HFFc6 (cell line): ENCODE measurements around the gene C20orf204. TPM values are rescaled to one million over a fixed set of nuclear protein-coding genes. Genes with fewer than 3 reads are reported as not detected.
"Not testable (repeated sequence)": the region's sequence is repeated elsewhere in the genome, so short reads cannot be mapped to it uniquely, and the experiment has no call there.

Experiments used
- DNase-seq: peaks from one replicate; pipeline ENCODE4 v3.0.0-alpha.2; 2018
- H3K27ac Mint-ChIP-seq: 2 replicates; pipeline ENCODE4 v1.8.0; 2020; ENCODE audit warnings: mild to moderate bottlenecking, mixed read lengths
- H3K27me3 Mint-ChIP-seq: 2 replicates; pipeline ENCODE4 v1.8.0; 2021; ENCODE audit warnings: mild to moderate bottlenecking, moderate library complexity, mixed read lengths; ENCODE audit not compliant: insufficient read depth
- H3K36me3 Mint-ChIP-seq: 2 replicates; pipeline ENCODE4 v1.8.0; 2021; ENCODE audit warnings: low read depth, mixed read lengths
- H3K4me1 Mint-ChIP-seq: 2 replicates; pipeline ENCODE4 v1.8.0; 2020; ENCODE audit warnings: low read depth, mixed read lengths
- H3K4me3 Mint-ChIP-seq: 2 replicates; pipeline ENCODE4 v1.8.0; 2020; ENCODE audit warnings: mild to moderate bottlenecking, moderate library complexity, mixed read lengths
- H3K9me3 Mint-ChIP-seq: 2 replicates; pipeline ENCODE4 v1.8.0; 2020; ENCODE audit warnings: mild to moderate bottlenecking, mixed read lengths
- total RNA-seq, 6 experiments: library from RNA; stranded (reverse); fragmentation: NEBNext Ultra II Directional; extraction: Animal tissue kit (Norgen Biotek cat#: 25700); gene quantifications; 2 replicates in 1 of 6; 3 replicates in 5 of 6; pipeline ENCODE4 v1.2.3, GENCODE V29; 2021
- TF ChIP-seq, protein P1 (sequence below): fragments of 200-600 bp; sonication (generic); IDR thresholded peaks from 2 replicates; pipeline ENCODE4 v1.5.0; 2021; ENCODE audit warnings: antibody characterized with exemption, mild to moderate bottlenecking

C20orf204 gene
- total RNA-seq, 6 experiments from 2014 or later: 0.32 to 0.57 (median 0.42) TPM

DNA sequence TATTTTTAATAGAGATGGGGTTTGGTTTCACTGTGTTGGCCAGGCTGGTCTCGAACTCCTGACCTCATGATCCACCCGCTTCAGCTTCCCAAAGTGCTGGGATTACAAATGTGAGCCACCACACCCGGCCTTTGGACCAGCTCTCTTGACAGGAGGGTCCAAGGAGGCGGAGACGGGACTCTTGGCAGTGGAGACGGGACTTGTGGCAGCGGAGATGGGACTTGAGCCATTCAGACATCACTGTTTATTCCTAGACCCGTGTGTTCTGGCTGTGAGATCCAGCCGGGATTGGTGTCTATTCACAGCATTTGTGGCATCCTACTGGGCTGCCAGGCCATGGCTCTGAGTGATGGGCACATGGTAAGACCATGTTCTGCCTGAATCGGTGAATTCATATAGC lies 29.5 kb upstream of the C20orf204 start:
- Mint-ChIP-seq H3K27ac (no peak overlapping the region), H3K4me1 (peaks cover 5% of the 10 kb centered on the region; the same call in 1 of the 2 replicates), H3K36me3 (peaks cover 27% of the 10 kb centered on the region), H3K27me3 (no peaks in the 10 kb centered on the region; the same call in 1 of the 2 replicates), H3K9me3 (no peaks in the 10 kb centered on the region), H3K4me3 (no peak overlapping the region)
- TF ChIP-seq, protein P1, sequence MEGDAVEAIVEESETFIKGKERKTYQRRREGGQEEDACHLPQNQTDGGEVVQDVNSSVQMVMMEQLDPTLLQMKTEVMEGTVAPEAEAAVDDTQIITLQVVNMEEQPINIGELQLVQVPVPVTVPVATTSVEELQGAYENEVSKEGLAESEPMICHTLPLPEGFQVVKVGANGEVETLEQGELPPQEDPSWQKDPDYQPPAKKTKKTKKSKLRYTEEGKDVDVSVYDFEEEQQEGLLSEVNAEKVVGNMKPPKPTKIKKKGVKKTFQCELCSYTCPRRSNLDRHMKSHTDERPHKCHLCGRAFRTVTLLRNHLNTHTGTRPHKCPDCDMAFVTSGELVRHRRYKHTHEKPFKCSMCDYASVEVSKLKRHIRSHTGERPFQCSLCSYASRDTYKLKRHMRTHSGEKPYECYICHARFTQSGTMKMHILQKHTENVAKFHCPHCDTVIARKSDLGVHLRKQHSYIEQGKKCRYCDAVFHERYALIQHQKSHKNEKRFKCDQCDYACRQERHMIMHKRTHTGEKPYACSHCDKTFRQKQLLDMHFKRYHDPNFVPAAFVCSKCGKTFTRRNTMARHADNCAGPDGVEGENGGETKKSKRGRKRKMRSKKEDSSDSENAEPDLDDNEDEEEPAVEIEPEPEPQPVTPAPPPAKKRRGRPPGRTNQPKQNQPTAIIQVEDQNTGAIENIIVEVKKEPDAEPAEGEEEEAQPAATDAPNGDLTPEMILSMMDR: no peak
- DNase-seq: no peak

DNA sequence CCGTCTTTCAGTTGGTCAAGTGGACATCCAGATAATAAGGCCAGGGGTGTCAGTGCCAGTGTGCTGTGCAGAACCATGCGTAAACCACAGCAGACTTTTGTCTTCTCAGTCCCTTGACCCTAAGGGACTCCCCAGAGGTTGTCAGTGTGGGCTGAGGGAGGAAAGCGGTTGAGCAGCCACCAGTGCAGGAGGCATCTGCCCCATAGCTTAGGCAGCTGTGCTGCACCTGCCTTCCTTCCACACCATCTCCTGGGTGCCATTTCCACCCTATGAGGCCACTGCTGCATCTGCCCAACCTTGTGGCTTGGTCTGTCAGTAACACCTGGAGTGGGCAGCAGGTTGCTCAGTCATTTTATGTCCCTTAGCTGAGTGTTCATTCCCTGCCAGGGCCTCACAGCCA lies 29.1 kb upstream of the C20orf204 start:
- Mint-ChIP-seq H3K27me3 (no peaks in the 10 kb centered on the region; the same call in 1 of the 2 replicates), H3K4me3 (no peak overlapping the region), H3K9me3 (no peaks in the 10 kb centered on the region), H3K36me3 (peaks cover 24% of the 10 kb centered on the region), H3K4me1 (peaks cover 5% of the 10 kb centered on the region; the same call in 1 of the 2 replicates), H3K27ac (no peak overlapping the region)
- DNase-seq: no peak
- TF ChIP-seq, protein P1: no peak

DNA sequence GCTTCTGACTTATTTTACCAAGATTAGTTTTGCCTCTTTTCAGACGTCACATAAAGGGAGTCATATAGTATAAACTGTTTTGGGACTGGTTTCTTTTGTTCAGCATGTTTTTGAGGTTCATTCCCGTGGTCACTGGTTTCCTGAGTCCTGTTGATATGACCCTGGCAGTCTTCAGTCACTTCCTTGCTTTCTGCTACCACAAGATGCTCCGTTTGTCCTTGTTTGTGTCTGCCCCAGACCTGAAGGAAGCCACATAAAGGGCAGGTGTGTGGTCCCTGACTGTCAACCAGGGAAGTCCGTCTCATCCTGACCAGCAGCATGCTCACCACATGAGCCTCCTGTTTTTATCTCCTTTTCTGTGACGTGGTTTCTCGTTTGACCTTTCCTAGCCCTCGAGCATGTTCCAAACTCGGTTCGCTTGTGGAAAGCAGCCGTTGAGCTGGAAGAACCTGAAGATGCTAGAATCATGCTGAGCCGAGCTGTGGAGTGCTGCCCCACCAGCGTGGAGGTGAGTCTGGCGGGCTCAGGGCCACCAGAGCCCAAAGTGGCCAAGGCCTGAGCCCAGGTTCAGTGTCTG lies 26.1 kb upstream of the C20orf204 start:
- peaks cover 30% of the 10 kb centered on the region for H3K36me3 Mint-ChIP-seq
- DNase-seq: no peak
- H3K27me3 Mint-ChIP-seq: no peaks in the 10 kb centered on the region; the same call in 1 of the 2 replicates
- H3K4me3 Mint-ChIP-seq: no peak overlapping the region
- H3K4me1 Mint-ChIP-seq: peaks cover 5% of the 10 kb centered on the region; the same call in 1 of the 2 replicates
- no peaks in the 10 kb centered on the region for H3K9me3 Mint-ChIP-seq
- TF ChIP-seq, protein P1: no peak
- H3K27ac Mint-ChIP-seq: no peak overlapping the region; the same call in 1 of the 2 replicates

DNA sequence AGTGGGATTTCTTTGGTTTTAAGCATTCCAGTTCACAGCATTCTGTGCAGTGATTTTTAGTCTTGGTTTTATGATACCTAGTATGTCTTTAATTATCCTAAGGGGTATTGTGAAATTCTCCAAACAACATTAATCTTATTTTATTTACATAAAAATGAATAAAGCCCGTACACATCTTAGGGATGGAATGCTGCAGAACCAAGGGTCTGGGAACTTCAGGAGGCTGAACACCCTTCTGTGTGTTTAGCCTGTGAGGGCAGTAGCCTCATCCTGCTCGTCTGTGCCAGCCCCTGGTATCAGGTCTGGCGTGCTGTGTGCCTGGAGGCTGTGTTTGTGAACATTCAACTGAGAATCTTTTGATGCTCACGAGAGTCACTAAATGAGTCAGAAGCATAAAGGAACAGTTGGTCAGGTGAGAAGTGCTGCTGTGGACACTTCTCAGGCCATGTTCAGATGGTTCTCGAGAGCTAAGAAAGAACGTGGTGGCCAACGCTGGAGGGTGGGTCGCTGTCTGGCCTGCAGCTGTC lies 25.2 kb upstream of the C20orf204 start:
- no peaks in the 10 kb centered on the region for H3K4me1 Mint-ChIP-seq
- no peaks in the 10 kb centered on the region; the same call in 1 of the 2 replicates for H3K27me3 Mint-ChIP-seq
- no peaks in the 10 kb centered on the region for H3K9me3 Mint-ChIP-seq
- H3K4me3 Mint-ChIP-seq: no peak overlapping the region
- H3K36me3 Mint-ChIP-seq: peaks cover 30% of the 10 kb centered on the region
- DNase-seq: no peak
- no peak overlapping the region for H3K27ac Mint-ChIP-seq
- TF ChIP-seq, protein P1: no peak

DNA sequence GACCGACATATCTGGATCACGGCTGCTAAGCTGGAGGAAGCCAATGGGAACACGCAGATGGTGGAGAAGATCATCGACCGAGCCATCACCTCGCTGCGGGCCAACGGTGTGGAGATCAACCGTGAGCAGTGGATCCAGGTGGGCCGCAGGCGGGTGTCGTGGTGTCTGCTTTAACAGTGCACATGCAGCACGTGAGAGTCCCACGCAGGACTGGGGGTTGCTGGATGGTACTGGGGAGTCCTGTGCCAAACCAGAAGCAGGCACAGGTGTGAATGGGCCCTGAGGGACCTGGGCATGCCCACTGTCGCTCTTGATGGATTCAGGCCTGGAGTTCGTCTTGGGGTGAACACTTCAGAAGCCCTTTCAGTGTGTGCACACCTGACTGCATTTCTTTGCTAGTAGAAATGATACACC lies 24.6 kb upstream of the C20orf204 start:
- TF ChIP-seq, protein P1: no peak
- H3K9me3 Mint-ChIP-seq: no peaks in the 10 kb centered on the region
- DNase-seq: no peak
- H3K4me3 Mint-ChIP-seq: no peak overlapping the region
- no peak overlapping the region for H3K27ac Mint-ChIP-seq
- H3K27me3 Mint-ChIP-seq: no peaks in the 10 kb centered on the region; the same call in 1 of the 2 replicates
- H3K36me3 Mint-ChIP-seq: peaks cover 30% of the 10 kb centered on the region
- no peaks in the 10 kb centered on the region for H3K4me1 Mint-ChIP-seq

DNA sequence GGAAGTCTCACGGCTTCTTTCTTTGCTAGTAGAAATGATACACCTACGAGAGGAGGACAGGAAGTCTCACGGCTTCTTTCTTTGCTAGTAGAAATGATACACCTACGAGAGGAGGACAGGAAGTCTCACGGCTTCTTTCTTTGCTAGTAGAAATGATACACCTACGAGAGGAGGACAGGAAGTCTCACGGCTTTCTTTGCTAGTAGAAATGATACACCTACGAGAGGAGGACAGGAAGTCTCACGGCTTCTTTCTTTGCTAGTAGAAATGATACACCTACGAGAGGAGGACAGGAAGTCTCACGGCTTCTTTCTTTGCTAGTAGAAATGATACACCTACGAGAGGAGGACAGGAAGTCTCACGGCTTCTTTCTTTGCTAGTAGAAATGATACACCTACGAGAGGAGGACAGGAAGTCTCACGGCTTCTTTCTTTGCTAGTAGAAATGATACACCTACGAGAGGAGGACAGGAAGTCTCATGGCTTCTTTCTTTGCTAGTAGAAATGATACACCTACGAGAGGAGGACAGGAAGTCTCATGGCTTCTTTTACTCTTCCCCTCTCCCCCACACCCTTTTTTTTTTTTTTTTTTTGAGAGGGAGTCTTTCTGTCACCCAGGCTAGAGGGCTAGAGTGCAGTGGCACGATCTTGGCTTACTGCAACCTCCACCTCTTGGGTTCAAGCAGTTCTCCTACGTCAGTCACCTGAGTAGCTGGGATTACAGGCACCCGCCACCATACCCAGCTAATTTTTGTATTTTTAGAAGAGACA lies 23.4 kb upstream of the C20orf204 start:
- H3K4me1 Mint-ChIP-seq, H3K4me3 Mint-ChIP-seq, H3K27me3 Mint-ChIP-seq, H3K9me3 Mint-ChIP-seq, DNase-seq, H3K27ac Mint-ChIP-seq: not testable (repeated sequence)
- peaks cover 32% of the 10 kb centered on the region for H3K36me3 Mint-ChIP-seq
